Measurements from ENCODE around the gene EEFSEC. TPM values are rescaled to one million over a fixed set of nuclear protein-coding genes. Genes with fewer than 3 reads are reported as not detected.

Gene EEFSEC
- total RNA-seq, 6 donors from 2014 or later: 14.9 to 38.8 (median 17.9) TPM

GRCh38 chr3:128435058-128435457, 281.8 kb downstream of the EEFSEC start:
- TF ChIP-seq POLR2A (IDR thresholded peaks at IDR 0.05) (no peak), POLR2AphosphoS5 (IDR thresholded peaks at IDR 0.05) (no peak), CTCF (IDR thresholded peaks at IDR 0.05) (no peak), EP300 (IDR thresholded peaks at IDR 0.05) (no peak)
- no peak for DNase-seq
- H3K36me3 ChIP-seq: no peaks in the 10 kb centered on the region
- no peaks in the 10 kb centered on the region for H3K9me3 ChIP-seq
- peaks cover 9 to 13% (median 12%) of the 10 kb centered on the region in 4 donors for H3K4me1 ChIP-seq
- ATAC-seq (ENCODE audit: low FRiP score in 2 of 2): no peak
- 85 to 86% methylated on average over 2 to 6 of the region's 6 CpGs for WGBS, 2 donors
- H3K27ac ChIP-seq: no peak overlapping the region
- no peak overlapping the region for H3K4me3 ChIP-seq
- H3K27me3 ChIP-seq: peaks cover 0 to 18% (median 8%) of the 10 kb centered on the region in 4 donors

- DNase-seq (no peak), ATAC-seq (ENCODE audit: low FRiP score in 2 of 2) (no peak)
- Histone ChIP-seq H3K4me3 (no peak overlapping the region), H3K9me3 (no peaks in the 10 kb centered on the region), H3K27me3 (peaks cover 0 to 18% (median 8%) of the 10 kb centered on the region in 4 donors), H3K36me3 (no peaks in the 10 kb centered on the region), H3K27ac (no peak overlapping the region), H3K4me1 (peaks cover 9 to 13% (median 12%) of the 10 kb centered on the region in 4 donors)
- TF ChIP-seq EP300 (IDR thresholded peaks at IDR 0.05): no peak
- TF ChIP-seq POLR2AphosphoS5 (IDR thresholded peaks at IDR 0.05): no peak
- no peak for TF ChIP-seq CTCF (IDR thresholded peaks at IDR 0.05)
- TF ChIP-seq POLR2A (IDR thresholded peaks at IDR 0.05): no peak
- WGBS, 2 donors: 78 to 85% methylated on average over 1 to 5 of the region's 5 CpGs
These were observed 282.3 kb downstream of the EEFSEC start for GRCh38 chr3:128435561-128435960.

GRCh38 chr3:128436214-128436613, 282.9 kb downstream of the EEFSEC start:
- H3K9me3 ChIP-seq: no peaks in the 10 kb centered on the region
- H3K36me3 ChIP-seq: no peaks in the 10 kb centered on the region
- no peak overlapping the region for H3K27ac ChIP-seq
- no peak overlapping the region for H3K4me3 ChIP-seq
- TF ChIP-seq CTCF (IDR thresholded peaks at IDR 0.05) (no peak), EP300 (IDR thresholded peaks at IDR 0.05) (no peak), POLR2AphosphoS5 (IDR thresholded peaks at IDR 0.05) (no peak), POLR2A (IDR thresholded peaks at IDR 0.05) (no peak)
- no peak for DNase-seq
- H3K27me3 ChIP-seq: peaks cover 0 to 18% (median 8%) of the 10 kb centered on the region in 4 donors
- 84 to 90% methylated on average over 3 of the region's 3 CpGs for WGBS, 2 donors
- peaks cover 9 to 13% (median 12%) of the 10 kb centered on the region in 4 donors for H3K4me1 ChIP-seq
- ATAC-seq (ENCODE audit: low FRiP score in 2 of 2): no peak

GRCh38 chr3:128438488-128439072, 285.3 kb downstream of the EEFSEC start:
- no peaks in the 10 kb centered on the region for H3K9me3 ChIP-seq
- H3K4me1 ChIP-seq: no peaks in the 10 kb centered on the region
- ATAC-seq (ENCODE audit: low FRiP score in 2 of 2): no peak
- H3K27me3 ChIP-seq: peaks cover 0 to 1% (median 0%) of the 10 kb centered on the region in 4 donors
- no peak overlapping the region for H3K27ac ChIP-seq
- 70 to 75% methylated on average over 1 to 6 of the region's 6 CpGs for WGBS, 2 donors
- DNase-seq: no peak
- H3K4me3 ChIP-seq: no peak overlapping the region
- no peak for TF ChIP-seq POLR2A (IDR thresholded peaks at IDR 0.05)
- no peak for TF ChIP-seq EP300 (IDR thresholded peaks at IDR 0.05)
- TF ChIP-seq CTCF (IDR thresholded peaks at IDR 0.05): no peak
- TF ChIP-seq POLR2AphosphoS5 (IDR thresholded peaks at IDR 0.05): no peak
- H3K36me3 ChIP-seq: no peaks in the 10 kb centered on the region

- no peaks in the 10 kb centered on the region for H3K27me3 ChIP-seq
- H3K9me3 ChIP-seq: no peaks in the 10 kb centered on the region
- no peak for ATAC-seq (ENCODE audit: low FRiP score in 2 of 2)
- H3K27ac ChIP-seq: no peak overlapping the region
- WGBS, 2 donors: 72 to 86% methylated on average over 2 to 3 of the region's 3 CpGs
- no peak for TF ChIP-seq POLR2AphosphoS5 (IDR thresholded peaks at IDR 0.05)
- no peak for TF ChIP-seq CTCF (IDR thresholded peaks at IDR 0.05)
- TF ChIP-seq POLR2A (IDR thresholded peaks at IDR 0.05): no peak
- TF ChIP-seq EP300 (IDR thresholded peaks at IDR 0.05): no peak
- no peaks in the 10 kb centered on the region for H3K36me3 ChIP-seq
- no peaks in the 10 kb centered on the region for H3K4me1 ChIP-seq
- DNase-seq: no peak
- H3K4me3 ChIP-seq: no peak overlapping the region
These were observed 285.9 kb downstream of the EEFSEC start for GRCh38 chr3:128439226-128439625.
